Kidney (tissue), 14 donors: ENCODE measurements around the gene AMZ1. TPM values are rescaled to one million over a fixed set of nuclear protein-coding genes. Genes with fewer than 3 reads are reported as not detected.
"Not testable (repeated sequence)": the region's sequence is repeated elsewhere in the genome, so short reads cannot be mapped to it uniquely, and the experiment has no call there.

Experiments
- DNase-seq, 5 donors: peaks; one replicate each; pipeline ENCODE4 v3.0.0-alpha.2; 2013 to 2020
- FAIRE-seq: peaks from 2 replicates; lab custom pipeline; 2012; peaks lifted over from hg19 to GRCh38; lab: Jason Lieb, UNC
- H3K27ac ChIP-seq, 2 donors: one replicate each; pipeline ENCODE4 v1.7.0; 2013; ENCODE audit warnings: low read depth in 2 of 2, low read length in 2 of 2, inconsistent platforms in 1 of 2
- H3K27me3 ChIP-seq: one replicate; pipeline ENCODE4 v1.7.1; 2013; ENCODE audit warnings: low read length, inconsistent platforms; ENCODE audit not compliant: control insufficient read depth, insufficient read depth
- H3K36me3 ChIP-seq, 3 donors: one replicate each; pipeline versions ENCODE4 v1.7.0 to v1.7.1; 2013; ENCODE audit warnings: low read length in 3 of 3, control low read depth in 1 of 3, inconsistent platforms in 1 of 3; ENCODE audit not compliant: insufficient read depth in 3 of 3, control insufficient read depth in 2 of 3
- H3K4me1 ChIP-seq, 3 donors: one replicate each; pipeline versions ENCODE4 v1.7.0 to v1.7.1; 2013; ENCODE audit warnings: low read length in 3 of 3, inconsistent platforms in 1 of 3, low read depth in 1 of 3; ENCODE audit not compliant: control insufficient read depth in 2 of 3, insufficient read depth in 2 of 3
- H3K4me3 ChIP-seq, 3 donors: one replicate each; pipeline versions ENCODE4 v1.7.0 to v1.8.1; 2013; ENCODE audit warnings: low read length in 3 of 3, control low read depth in 1 of 3, inconsistent platforms in 1 of 3
- H3K9ac ChIP-seq, 3 donors: one replicate each; pipeline versions ENCODE4 v1.7.0 to v1.7.1; 2013; ENCODE audit warnings: low read length in 3 of 3, control low read depth in 1 of 3, inconsistent platforms in 1 of 3
- H3K9me3 ChIP-seq, 3 donors: one replicate each; pipeline versions ENCODE4 v1.7.0 to v1.7.1; 2013; ENCODE audit warnings: low read length in 3 of 3, control low read depth in 1 of 3, inconsistent platforms in 1 of 3; ENCODE audit not compliant: control insufficient read depth in 2 of 3, insufficient read depth in 1 of 3
- intact Hi-C: fragments of 100-400 bp; cut with DNase I; formaldehyde crosslinking; loops from one replicate; pipeline ENCODE4 v1.11.1; 2022
- polyA plus RNA-seq: library from polyadenylated mRNA; stranded (reverse); fragments of 350-450 nt; fragmentation: Illumina TruSeq; extraction: RNeasy Lipid Tissue Mini Kit (QIAGEN cat#74804); gene quantifications from one replicate; pipeline ENCODE4 v1.2.3, GENCODE V29; 2014; ENCODE audit warnings: low read depth, low replicate concordance; ENCODE audit not compliant: insufficient read depth
- total RNA-seq: library from RNA; stranded (reverse); fragmentation: NEBNext Ultra II Directional; extraction: Animal tissue kit (Norgen Biotek cat#: 25700); gene quantifications from one replicate; pipeline ENCODE4 v1.2.1, GENCODE V29; 2021
- TF ChIP-seq, protein P1 (sequence below): IDR thresholded peaks from 3 replicates; pipeline ENCODE4 v1.5.1; 2012; ENCODE audit warnings: mild to moderate bottlenecking, moderate library complexity, borderline replicate concordance; ENCODE audit not compliant: insufficient read depth; ENCODE audit errors: extremely low read depth
- donor health status: control.
- donor health status: control.
- donor health status: control.
- donor health status: control.
- donor health status: control.
- donor health status: DM: yes; HTN: yes; CAD: no.
- donor health status: Normal renal cell carcinoma (clear cell type).

The AMZ1 gene
- total and polyA plus RNA-seq, 2 donors from 2014 or later, result 0.16 TPM; not detected in 1

GRCh38 chr7:2668401-2668800 lies 19.6 kb upstream of the AMZ1 start:
- TF ChIP-seq, protein P1, sequence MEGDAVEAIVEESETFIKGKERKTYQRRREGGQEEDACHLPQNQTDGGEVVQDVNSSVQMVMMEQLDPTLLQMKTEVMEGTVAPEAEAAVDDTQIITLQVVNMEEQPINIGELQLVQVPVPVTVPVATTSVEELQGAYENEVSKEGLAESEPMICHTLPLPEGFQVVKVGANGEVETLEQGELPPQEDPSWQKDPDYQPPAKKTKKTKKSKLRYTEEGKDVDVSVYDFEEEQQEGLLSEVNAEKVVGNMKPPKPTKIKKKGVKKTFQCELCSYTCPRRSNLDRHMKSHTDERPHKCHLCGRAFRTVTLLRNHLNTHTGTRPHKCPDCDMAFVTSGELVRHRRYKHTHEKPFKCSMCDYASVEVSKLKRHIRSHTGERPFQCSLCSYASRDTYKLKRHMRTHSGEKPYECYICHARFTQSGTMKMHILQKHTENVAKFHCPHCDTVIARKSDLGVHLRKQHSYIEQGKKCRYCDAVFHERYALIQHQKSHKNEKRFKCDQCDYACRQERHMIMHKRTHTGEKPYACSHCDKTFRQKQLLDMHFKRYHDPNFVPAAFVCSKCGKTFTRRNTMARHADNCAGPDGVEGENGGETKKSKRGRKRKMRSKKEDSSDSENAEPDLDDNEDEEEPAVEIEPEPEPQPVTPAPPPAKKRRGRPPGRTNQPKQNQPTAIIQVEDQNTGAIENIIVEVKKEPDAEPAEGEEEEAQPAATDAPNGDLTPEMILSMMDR, result no peak
- H3K27me3 ChIP-seq, result no peaks in the 10 kb centered on the region
- no peaks in the 10 kb centered on the region for H3K36me3 ChIP-seq
- H3K4me3 ChIP-seq, result no peak overlapping the region
- no peaks in the 10 kb centered on the region for H3K9me3 ChIP-seq
- DNase-seq (no peak), FAIRE-seq (no peak)
- no peak overlapping the region for H3K9ac ChIP-seq
- H3K27ac ChIP-seq, result no peak overlapping the region
- peaks cover 0 to 7% (median 5%) of the 10 kb centered on the region in 3 donors for H3K4me1 ChIP-seq
- intact Hi-C loops, result no loop called here

DNA sequence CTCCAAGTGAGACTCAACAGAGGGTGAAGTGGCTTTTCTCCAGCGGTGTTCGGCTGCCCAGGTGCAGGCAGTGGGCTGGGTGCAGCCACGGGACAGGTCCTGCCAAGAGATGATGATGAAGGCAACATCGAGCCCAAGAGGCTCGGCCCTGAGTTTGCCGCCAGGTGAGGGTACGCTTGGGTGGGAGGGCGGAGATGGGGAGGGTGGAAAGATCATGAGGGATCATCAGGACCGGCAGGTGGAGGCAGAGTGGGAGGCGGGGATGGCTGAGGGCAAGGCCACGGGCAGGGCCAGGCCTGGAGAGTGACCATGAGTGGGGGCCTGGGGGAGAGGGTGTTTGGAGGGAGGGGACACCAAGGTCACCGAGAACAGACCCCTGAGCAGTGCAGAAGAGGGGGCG lies 17.8 kb upstream of the AMZ1 start:
- intact Hi-C loops, result no loop called here
- FAIRE-seq (no peak), DNase-seq (peak in 1 of 5 donors; percentile 73)
- no peaks in the 10 kb centered on the region for H3K36me3 ChIP-seq
- H3K9ac ChIP-seq, result no peak overlapping the region
- no peak overlapping the region for H3K4me3 ChIP-seq
- no peaks in the 10 kb centered on the region for H3K9me3 ChIP-seq
- H3K4me1 ChIP-seq, result peaks cover 0 to 5% (median 3%) of the 10 kb centered on the region in 3 donors
- no peak overlapping the region for H3K27ac ChIP-seq
- TF ChIP-seq, protein P1, result no peak
- no peaks in the 10 kb centered on the region for H3K27me3 ChIP-seq

DNA sequence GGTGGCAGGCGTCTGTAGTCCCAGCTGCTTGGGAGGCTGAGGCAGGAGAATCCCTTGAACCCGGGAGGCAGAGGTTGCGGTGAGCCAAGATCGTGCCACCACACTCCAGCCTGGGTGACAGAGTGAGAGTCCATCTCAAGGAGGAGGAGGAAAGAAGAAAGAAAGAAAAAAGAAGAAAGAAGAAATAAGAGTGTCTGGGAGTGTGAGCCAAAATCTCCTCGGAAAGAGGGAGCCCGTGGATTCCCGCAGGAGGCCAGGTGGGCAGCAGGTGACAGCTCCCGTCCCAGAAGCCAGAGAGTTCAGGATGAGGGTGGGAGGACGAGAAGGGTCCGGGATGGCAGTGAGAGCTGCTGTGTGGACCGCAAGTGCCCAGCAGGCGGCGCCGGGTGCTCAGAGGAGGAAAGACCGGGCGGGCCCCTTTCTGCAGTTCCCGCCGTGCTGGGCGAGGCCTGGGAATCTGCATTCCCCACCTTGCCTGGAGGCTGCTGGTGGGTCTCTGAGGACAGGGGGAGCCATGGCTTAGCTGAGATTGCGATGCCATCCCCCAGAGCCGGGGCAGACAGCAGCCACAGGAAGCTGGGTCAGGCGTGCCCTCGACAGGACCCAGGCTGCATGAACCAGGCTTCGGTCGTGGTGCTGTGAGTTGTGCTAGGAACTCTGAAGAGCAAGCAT lies 17.1 kb upstream of the AMZ1 start:
- Histone ChIP-seq H3K9me3 (no peaks in the 10 kb centered on the region), H3K27me3 (no peaks in the 10 kb centered on the region), H3K36me3 (no peaks in the 10 kb centered on the region), H3K9ac (no peak overlapping the region), H3K4me3 (no peak overlapping the region), H3K27ac (no peak overlapping the region), H3K4me1 (peaks cover 0 to 5% (median 3%) of the 10 kb centered on the region in 3 donors)
- FAIRE-seq (no peak), DNase-seq (peak in 4 of 5 donors; percentile 63 to 86 (median 76))
- TF ChIP-seq, protein P1, result peak; percentile 80
- intact Hi-C loops, result no loop called here

DNA sequence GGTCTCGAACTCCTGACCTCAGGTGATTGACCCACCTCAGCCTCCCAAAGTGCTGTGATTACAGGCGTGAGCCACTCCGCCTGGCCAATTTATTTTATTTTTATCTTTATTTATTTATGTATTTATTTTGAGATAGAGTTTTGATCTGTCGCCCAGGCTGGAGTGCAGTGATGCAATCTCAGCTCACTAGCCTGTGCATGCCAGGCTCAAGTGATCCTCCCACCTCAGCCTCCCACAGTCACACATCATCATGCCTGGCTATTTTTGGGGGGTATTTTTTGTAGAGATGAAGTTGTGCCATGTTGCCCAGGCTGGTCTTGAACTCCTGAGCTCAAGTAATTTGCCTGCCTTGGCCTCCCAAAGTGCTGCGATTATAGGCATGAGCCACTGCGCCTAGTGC lies 14.8 kb upstream of the AMZ1 start:
- H3K27me3 ChIP-seq, H3K9me3 ChIP-seq, FAIRE-seq, DNase-seq, H3K27ac ChIP-seq, H3K36me3 ChIP-seq, H3K4me3 ChIP-seq, H3K9ac ChIP-seq, H3K4me1 ChIP-seq, intact Hi-C loops: not testable (repeated sequence)
